Measurements from ENCODE around the gene C19orf85.
A peak's percentile ranks its signal among the peaks of the same experiment; 100 is the strongest.
"Not testable (repeated sequence)": the region's sequence is repeated elsewhere in the genome, so short reads cannot be mapped to it uniquely, and the experiment has no call there.

C19orf85 gene

DNA sequence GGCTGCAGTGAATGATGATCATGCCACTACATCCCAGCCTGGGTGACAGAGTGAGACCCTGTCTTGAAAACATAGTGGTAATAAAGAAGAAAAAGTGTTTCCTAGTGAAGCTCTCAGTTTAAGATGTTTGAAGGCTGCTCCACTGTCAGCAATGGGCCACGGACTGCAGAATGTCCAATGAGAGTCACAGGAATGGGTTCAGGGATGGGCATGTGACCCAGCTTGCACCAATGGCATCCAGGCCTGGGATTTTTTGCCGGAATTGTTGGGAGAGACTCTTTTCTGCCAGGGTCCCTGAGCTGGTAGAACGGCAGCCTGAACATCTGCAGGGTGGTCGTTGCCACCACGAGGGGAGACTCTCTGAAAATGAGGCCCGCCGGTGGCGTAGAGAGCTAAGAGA lies 27.7 kb downstream of the C19orf85 start:
- no peak for DNase-seq

DNA sequence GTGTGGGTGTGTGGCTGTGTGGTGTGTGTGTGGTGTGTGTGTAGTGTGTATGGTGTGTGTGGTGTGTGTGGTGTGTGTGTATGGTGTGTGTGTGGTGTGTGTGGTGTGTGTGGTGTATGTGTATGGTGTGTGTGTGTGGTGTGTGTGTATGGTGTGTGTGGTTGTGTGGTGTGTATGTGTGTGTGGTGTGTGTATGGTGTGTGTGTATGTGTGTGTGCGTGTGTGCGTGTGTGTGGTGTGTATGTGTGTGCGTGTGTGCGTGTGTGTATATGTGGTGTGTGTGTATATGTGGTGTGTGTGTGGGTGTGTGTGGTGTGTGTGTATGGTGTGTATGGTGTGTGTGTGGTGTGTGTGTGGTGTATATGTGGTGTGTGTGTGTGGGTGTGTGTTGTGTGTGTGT lies 29.5 kb downstream of the C19orf85 start:
- DNase-seq: no peak

DNA sequence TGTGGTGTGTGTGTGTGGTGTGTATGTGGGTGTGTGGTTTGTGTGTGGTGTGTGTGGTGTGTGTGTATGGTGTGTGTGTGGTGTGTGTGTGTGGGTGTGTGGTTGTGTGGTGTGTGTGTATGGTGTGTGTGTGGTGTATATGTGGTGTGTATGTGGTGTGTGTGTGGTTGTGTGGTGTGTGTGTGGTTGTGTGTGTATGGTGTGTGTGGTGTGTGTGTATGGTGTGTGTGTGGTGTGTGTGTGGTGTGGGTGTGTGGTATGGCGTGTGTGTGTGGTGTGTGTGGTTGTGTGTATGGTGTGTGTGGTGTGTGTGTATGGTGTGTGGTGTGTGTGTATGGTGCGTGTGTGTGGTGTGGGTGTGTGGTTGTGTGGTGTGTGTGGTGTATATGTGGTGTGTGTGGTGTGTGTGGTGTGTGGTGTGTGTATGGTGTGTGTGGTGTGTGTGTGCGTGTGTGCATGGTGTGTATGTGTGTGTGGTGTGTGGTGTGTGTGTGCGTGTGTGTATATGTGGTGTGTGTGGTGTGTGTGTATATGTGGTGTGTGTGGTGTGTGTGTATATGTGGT lies 30.1 kb downstream of the C19orf85 start:
- DNase-seq: no peak

DNA sequence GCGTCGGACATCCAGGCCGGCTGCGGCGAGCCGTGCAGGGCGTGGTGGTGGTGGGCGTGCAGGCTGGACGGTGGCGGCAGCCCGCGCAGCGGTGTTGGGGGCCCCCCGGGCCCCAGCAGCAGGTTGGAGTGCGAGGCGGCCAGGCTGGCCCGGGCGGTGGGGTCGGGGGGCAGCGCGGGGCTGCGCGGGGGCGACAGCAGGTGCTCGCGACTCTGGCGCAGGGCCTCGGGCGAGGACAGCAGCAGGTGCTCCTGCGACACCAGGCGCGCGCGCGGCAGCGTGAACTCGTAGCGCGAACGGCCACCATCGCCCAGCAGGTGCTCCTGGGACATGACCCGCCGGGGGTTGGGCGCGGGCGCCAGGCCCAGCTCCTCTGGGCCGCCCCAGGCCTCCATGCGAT lies 31.3 kb downstream of the C19orf85 start:
- DNase-seq: no peak

DNA sequence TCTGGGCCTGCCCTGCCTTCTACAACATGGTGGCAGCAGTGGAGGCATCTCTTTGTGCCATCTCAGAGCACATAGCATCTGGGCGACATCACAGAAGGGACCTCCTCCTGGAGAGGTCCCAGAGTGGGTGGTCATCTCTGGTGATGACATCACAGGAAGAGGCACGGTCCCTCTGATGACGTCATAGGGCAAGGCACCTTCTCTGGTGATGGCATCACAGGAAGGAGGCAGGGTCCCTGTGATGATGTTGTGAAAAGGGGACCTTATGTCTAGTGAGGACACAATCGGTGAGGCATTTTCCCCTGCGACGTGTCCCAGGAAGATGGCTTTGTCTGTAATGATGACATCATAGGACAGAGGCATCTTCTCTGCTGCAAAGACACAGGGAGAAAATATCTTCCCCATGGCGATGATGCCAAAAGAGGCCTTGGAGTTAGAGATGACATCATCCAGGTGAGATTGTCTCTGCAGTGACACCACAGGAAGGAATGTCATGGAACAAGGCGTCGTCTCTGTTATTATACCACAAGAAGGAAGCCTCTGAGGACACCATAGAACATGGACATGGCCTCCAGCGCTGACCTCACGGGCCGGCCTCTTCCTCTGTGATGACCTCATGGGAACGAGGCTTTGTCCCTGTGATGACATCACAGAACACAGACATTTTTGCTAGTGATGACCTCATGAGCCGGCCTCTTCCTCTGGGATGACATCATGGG lies 32.2 kb downstream of the C19orf85 start:
- DNase-seq: no peak

DNA sequence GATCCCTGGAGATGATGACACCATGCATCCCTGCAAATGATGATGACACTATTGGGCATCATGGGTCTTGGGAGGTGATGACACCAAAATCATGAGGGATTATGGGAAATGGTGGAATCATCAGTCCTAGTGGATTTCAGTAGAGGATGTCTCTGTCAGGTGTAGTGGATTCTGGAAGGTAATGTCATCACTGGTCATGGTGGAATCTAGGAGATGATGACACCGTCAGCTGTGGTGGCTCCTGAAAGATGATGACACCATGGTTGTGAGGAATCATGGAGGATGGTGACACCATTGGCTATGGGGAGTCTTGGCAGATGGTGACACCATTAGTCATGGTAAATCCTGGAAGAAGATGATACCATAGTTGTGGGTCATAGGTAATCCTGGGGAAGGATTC lies 33.4 kb downstream of the C19orf85 start:
- DNase-seq: no peak

DNA sequence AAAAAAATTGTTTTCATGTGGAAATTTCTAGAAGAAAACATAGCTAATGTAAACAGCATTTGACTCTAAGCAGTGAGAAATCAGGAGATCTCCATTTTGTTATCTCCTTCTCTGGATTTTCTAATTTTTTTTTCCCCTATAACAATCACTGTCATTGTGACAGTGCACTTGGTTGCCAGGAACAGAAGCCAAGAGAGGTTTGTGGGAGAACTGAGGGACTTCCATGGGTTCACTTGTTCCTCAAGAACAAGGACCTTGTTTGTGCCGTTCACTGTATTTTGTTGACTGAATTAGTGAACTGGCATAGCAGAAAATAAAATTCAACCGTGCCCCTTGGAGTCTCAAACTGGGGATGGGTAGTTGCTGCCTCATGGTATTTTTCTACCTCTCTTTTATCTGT lies 38.5 kb downstream of the C19orf85 start:
- DNase-seq: no peak

DNA sequence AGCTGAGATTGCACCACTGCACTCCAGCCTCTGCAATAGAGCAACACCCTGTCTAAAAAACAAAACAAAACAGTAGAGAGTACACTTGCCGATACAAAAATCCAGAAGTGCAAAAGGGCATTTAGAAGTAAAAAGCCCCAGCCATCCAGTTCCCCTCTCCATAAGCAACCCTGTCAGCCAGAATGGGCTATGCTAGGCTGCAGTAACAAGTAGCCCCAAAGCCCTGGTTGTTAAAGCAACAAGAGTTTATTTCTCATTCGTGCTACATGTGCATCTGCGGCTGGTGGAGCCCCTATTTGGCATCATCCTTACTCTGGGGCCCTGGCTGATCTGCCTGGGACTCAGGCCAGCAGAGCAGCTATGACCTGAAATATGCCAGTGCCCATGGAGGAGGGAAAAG lies 40.0 kb downstream of the C19orf85 start:
- no peak for DNase-seq

DNA sequence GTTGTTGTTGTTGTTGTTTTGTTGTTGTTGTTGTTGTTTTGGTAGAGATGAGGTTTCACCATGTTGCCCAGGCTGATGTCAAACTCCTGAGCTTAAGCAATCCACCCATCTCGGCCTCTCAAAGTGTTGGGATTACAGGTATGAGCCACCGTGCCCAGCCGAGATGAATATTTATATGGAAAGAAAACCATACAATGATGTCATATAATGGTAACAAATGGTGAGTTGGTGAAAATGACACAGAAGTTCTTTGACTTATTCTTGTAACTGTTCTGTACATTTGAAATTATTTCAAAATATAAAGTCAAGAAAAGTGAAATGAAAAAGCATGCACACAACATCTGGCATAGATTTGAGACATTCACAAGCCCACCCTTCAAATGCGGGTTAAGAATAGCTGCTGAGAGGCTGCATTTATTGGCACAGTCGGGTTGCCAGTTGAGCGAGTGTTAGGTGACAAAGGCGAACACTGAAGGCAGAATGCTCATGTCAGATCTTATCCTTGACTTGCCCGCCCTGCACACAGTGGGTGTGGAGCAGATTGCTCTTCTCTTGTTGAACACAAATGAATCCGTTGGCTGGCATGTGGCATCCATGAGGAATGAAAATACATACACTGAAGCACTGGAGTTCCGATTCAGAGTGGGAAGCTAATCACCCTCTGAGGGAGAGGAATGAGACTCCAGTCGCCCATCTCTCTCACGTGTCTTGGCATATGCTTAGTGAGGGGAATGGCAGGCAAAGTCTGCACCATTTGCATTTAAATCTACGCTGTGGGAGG lies 41.1 kb downstream of the C19orf85 start:
- DNase-seq: no peak

DNA sequence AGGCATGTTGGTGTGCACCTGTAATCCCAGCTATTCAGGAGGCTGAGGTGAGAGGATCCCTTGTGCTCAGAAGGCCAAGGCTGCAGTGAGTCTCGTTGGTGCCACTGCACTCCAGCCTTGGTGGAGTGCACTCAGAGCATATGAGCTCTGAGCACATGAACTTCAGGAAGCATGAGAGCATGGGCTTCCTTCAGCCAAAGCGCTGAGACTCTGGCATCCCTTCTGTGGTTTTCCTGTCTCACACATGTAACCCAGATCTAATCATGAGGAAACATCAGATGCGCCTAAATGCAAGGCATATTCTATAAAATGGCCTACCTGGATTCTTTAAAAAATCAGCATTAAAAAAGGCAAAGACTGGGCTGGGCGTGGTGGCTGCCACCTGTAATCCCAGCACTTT lies 43.3 kb downstream of the C19orf85 start:
- not testable (repeated sequence) for DNase-seq

DNA sequence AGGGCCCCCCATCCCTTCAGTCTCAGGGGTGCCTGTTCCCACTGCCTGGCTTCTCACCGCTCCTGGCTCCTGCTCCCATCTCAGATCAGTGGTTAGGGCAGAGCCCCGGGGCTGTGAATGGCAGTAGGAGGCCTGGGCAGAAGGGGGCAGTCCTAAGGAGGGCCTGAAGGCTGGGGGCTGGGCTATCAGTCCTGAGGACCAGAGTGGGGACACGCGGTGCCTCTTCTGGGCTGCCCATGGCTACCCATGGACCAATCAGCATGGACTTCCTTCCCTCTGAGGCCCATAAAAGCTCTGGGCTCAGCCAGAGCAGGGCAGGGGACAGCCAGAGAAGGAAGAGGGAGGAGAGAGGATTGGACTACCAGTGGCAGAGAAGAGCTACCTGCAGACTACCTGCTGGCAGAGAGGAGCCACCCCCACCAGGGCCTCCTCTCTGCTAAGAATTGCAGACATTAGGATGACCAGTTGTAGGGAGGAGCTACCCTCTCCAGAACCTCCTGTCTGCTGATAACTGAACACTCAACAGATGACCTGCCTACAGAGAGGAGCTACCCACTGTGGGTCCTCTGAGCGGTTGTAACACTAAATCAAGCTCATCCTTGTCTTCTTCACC lies 44.8 kb downstream of the C19orf85 start:
- DNase-seq: no peak

DNA sequence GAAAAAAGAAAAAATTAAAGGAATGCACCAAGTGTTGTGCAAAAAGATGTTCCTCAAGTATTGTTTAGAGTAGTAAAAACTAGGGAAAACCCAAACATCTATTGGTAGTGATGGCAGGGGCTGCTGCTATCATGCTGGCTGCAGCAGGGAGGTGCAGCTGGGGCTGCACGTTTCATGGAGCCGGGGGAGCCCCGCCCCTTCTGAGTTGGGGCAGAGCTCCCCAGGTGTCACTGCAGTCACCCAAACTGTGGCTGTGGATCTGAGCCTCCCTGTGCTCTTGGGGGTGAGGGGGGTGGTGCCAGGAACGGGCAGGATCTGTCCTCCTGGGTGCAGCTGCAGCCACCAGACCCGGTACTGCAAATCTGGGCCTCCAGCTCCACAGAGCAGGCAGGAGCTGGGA lies 45.4 kb downstream of the C19orf85 start:
- DNase-seq: no peak

DNA sequence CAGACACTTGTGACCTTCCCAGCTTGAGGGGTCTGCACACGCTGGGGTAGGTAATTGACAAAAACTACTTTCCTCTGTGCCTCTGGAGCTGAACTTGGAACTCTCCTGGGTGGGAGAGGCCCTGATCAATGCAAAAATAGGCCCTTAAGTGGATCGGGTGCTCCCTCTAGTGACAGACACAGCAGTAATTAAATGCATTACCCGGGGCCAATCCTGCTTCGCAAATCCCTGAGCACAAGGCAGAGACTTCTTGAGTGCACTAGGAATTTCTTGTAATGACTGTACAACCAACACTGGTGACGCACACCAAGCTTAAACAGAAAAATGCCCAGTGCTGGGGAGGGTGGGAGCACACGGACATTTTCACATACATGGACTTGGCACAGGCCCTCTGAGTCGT lies 46.4 kb downstream of the C19orf85 start:
- peak; percentile 19 for DNase-seq

All from NK-92 treated with Interleukin-12 subunit alpha and Interleukin-12 subunit beta, amount 100 ng/mL, for 24 hours (cell line).